Common myeloid progenitor, CD34-positive (primary cell): ENCODE data around the gene DHRSX.
"Not testable (repeated sequence)": the region's sequence is repeated elsewhere in the genome, so short reads cannot be mapped to it uniquely, and the experiment has no call there.

Experiments
- CTCF ChIA-PET: fragments of 350-600 bp; sonication (Branson Sonifier 250); formaldehyde crosslinking; loops from one replicate; lab custom pipeline; 2021; ENCODE audit warnings: antibody characterized with exemption; lab: Charles Lee
- POLR2A ChIA-PET: fragments of 350-600 bp; sonication (Branson Sonifier 250); formaldehyde crosslinking; loops from one replicate; lab custom pipeline; 2021; ENCODE audit warnings: antibody characterized with exemption; lab: Charles Lee
- DNase-seq, 3 donors: peaks; one replicate each; pipeline versions ENCODE4 v3.0.0 to v3.0.0-alpha.2; 2013
- H3K27ac ChIP-seq, 2 experiments: 1 replicate in 1 of 2; 2 replicates in 1 of 2; pipeline ENCODE4 v1.7.0; 2013; ENCODE audit warnings: inconsistent platforms in 2 of 2, low read length in 2 of 2, mild to moderate bottlenecking in 2 of 2, low read depth in 1 of 2, moderate library complexity in 1 of 2; ENCODE audit not compliant: severe bottlenecking in 2 of 2, insufficient read depth in 1 of 2, poor library complexity in 1 of 2
- H3K27me3 ChIP-seq, 5 experiments: replicated peaks in 2 of 5; 1 replicate in 3 of 5; 2 replicates in 2 of 5; pipeline versions ENCODE4 v1.6.1 to v1.7.0; 2013; ENCODE audit warnings: low read length in 4 of 5, mild to moderate bottlenecking in 2 of 5, moderate library complexity in 2 of 5, inconsistent platforms in 1 of 5; ENCODE audit not compliant: insufficient read depth in 5 of 5, control insufficient read depth in 4 of 5
- H3K36me3 ChIP-seq, 4 experiments: 1 replicate in 2 of 4; 2 replicates in 2 of 4; pipeline versions ENCODE4 v1.6.1 to v1.7.0; 2013; ENCODE audit warnings: low read length in 3 of 4, control low read depth in 1 of 4, mild to moderate bottlenecking in 1 of 4; ENCODE audit not compliant: control insufficient read depth in 4 of 4, insufficient read depth in 4 of 4
- H3K4me1 ChIP-seq, 4 experiments: 1 replicate in 3 of 4; 2 replicates in 1 of 4; pipeline versions ENCODE4 v1.6.1 to v1.7.1; 2013; ENCODE audit warnings: low read length in 3 of 4, mild to moderate bottlenecking in 3 of 4, control low read depth in 1 of 4, inconsistent platforms in 1 of 4, moderate library complexity in 1 of 4; ENCODE audit not compliant: control insufficient read depth in 4 of 4, insufficient read depth in 4 of 4; ENCODE audit errors: control extremely low read depth in 1 of 4
- H3K4me3 ChIP-seq, 7 experiments: 1 replicate in 4 of 7; 2 replicates in 3 of 7; pipeline versions ENCODE4 v1.5.1 to v1.7.0; 2013; ENCODE audit warnings: mild to moderate bottlenecking in 7 of 7, low read length in 6 of 7, moderate library complexity in 6 of 7, inconsistent platforms in 2 of 7, low read depth in 2 of 7, control low read depth in 1 of 7; ENCODE audit not compliant: insufficient read depth in 4 of 7, control insufficient read depth in 1 of 7; ENCODE audit errors: extremely low read depth in 1 of 7
- H3K9me3 ChIP-seq, 5 experiments: 1 replicate in 4 of 5; 2 replicates in 1 of 5; pipeline versions ENCODE4 v1.6.1 to v1.7.1; 2013; ENCODE audit warnings: low read length in 4 of 5, mild to moderate bottlenecking in 2 of 5, inconsistent platforms in 1 of 5, low read depth in 1 of 5, moderate library complexity in 1 of 5; ENCODE audit not compliant: control insufficient read depth in 4 of 5, insufficient read depth in 2 of 5; ENCODE audit errors: control extremely low read depth in 1 of 5
- WGBS: methylation state at CpG from one replicate; pipeline ENCODE4 v1.1.5; 2013; ENCODE audit not compliant: insufficient coverage; 5-methylcytosine and 5-hydroxymethylcytosine counted together

Gene DHRSX

DNA sequence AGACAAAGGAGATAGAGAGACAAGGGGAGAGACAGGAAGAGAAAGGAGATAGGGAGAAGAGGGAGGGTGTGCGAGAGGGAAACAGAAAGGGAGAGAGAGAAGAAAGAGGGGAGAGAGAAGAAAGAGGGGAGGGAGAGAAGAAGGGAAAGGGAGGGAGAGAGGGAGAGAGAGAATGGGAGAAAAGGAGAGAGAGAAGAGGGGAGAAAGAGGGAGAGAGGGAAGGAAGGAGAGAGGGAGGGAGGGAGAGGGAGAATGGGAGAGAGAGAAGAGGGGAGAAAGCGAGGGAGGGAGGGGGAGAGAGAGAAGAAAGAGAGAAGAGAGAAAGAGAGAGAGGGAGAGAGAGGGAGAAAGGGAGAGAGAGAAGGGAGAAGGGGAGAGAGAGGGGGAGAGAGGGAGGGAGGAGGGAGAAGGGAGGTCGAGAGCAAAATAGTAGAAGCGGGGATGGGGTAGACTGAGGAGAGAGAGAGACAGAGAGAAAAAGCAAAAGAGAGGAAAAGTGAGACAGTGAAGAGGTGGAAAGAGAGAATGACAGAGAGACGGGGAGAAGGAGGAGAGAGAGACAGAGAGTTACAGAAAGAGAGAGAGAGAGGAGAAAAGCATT lies 218.2 kb downstream of the DHRSX start:
- Histone ChIP-seq H3K4me1 (no peaks in the 10 kb centered on the region), H3K27ac (no peak overlapping the region), H3K36me3 (peaks cover 3 to 7% (median 4%) of the 10 kb centered on the region in 4 experiments), H3K9me3 (no peaks in the 10 kb centered on the region), H3K4me3 (no peak overlapping the region), H3K27me3 (no peaks in the 10 kb centered on the region)
- no peak for DNase-seq
- ChIA-PET CTCF (no interaction called here), POLR2A (no interaction called here)
- WGBS: 97% methylated on average over 5 of the region's 5 CpGs

DNA sequence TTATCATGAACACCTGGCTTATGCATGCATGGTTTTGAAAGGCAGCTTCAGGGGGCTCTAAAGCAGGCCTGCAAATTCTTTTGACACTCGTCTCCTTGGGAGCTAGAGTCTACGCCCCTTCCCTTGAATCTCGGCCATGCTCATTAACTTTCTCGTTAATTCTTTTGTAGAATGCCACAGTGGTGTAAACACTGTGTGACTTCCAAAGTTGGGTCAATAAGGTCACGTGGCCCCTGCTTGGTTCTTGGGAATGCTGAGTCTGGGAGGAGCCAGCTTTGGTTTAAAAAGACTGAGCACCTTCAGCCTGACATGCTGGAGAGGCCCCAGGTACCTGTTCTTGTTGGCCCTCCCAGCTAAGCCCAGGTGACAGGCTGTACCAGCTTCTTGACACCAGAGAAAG lies 228.4 kb downstream of the DHRSX start:
- no peaks in the 10 kb centered on the region for H3K9me3 ChIP-seq
- POLR2A ChIA-PET: no interaction called here
- 98% methylated on average over 5 of the region's 5 CpGs for WGBS
- peaks cover 0 to 4% (median 2%) of the 10 kb centered on the region in 4 experiments for H3K36me3 ChIP-seq
- DNase-seq: no peak
- H3K4me1 ChIP-seq: no peaks in the 10 kb centered on the region
- H3K4me3 ChIP-seq: no peak overlapping the region
- H3K27me3 ChIP-seq: no peaks in the 10 kb centered on the region
- CTCF ChIA-PET: no interaction called here
- H3K27ac ChIP-seq: no peak overlapping the region

DNA sequence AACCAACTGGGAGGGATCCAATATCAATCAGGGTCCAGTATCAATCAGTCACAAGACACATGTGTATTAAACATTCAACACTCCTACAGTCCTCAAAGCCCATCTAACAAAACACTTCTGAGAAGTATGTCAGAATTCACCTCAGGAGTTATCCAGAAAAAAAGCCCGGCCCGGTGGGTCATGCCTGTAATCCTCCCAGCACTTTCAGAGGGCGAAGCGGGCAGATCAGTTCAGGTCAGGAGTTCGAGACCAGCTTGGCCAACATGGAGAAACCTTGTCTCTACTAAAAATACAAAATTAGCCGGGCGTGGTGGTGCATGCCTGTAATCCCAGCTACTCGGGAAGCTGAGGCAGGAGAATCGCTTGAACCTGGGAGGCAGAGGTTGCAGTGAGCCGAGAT lies 229.2 kb downstream of the DHRSX start:
- H3K27me3 ChIP-seq, DNase-seq, CTCF ChIA-PET, H3K9me3 ChIP-seq, H3K36me3 ChIP-seq, H3K27ac ChIP-seq, H3K4me3 ChIP-seq, POLR2A ChIA-PET, H3K4me1 ChIP-seq: not testable (repeated sequence)
- 96% methylated on average over 5 of the region's 10 CpGs for WGBS

DNA sequence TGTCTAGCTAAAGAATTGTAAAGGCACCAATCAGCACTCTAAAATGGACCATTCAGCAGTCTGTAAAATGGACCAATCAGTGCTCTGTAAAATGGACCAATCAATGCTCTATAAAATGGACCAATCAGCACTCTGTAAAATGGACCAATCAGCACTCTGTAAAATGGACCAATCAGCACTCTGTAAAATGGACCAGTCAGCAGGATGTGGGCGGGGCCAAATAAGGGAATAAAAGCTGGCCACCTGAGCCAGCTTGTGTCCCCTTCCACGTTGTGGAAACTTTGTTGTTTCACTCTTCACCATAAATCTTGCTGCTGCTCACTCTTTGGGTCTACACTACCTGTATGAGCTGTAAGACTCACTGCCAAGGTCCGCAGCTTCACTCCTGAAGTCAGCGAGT lies 230.0 kb downstream of the DHRSX start:
- H3K27me3 ChIP-seq, H3K9me3 ChIP-seq, DNase-seq, POLR2A ChIA-PET, H3K4me1 ChIP-seq, CTCF ChIA-PET, H3K27ac ChIP-seq, H3K4me3 ChIP-seq: not testable (repeated sequence)
- peaks cover 0 to 10% (median 1%) of the 10 kb centered on the region in 4 experiments for H3K36me3 ChIP-seq
- WGBS: 100% methylated on average over 4 of the region's 4 CpGs

DNA sequence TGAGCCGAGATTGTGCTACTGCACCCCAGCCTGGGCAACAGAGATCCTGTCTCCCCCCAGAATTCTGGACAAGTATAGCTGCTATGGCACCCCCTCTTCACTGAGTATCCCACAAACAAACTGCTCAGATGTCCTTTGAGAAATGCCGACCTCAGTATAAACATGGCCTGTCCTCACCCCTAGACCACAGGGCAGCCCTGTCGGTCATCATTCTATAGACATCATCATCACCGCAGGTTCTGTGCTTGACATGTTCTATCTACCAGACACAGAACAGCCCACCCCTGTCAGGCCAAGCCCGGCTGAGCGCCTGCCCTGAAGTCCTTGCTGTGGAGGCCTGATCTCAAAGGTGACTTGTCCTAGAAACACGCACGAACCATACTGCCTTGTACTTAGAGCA lies 232.9 kb downstream of the DHRSX start:
- Histone ChIP-seq H3K9me3 (no peaks in the 10 kb centered on the region), H3K27ac (no peak overlapping the region), H3K4me3 (no peak overlapping the region), H3K36me3 (peaks cover 0 to 11% (median 0%) of the 10 kb centered on the region in 4 experiments), H3K4me1 (no peaks in the 10 kb centered on the region), H3K27me3 (no peaks in the 10 kb centered on the region)
- ChIA-PET CTCF (no interaction called here), POLR2A (no interaction called here)
- WGBS: 100% methylated on average over 6 of the region's 8 CpGs
- peak in 1 of 3 donors; percentile 17 for DNase-seq

DNA sequence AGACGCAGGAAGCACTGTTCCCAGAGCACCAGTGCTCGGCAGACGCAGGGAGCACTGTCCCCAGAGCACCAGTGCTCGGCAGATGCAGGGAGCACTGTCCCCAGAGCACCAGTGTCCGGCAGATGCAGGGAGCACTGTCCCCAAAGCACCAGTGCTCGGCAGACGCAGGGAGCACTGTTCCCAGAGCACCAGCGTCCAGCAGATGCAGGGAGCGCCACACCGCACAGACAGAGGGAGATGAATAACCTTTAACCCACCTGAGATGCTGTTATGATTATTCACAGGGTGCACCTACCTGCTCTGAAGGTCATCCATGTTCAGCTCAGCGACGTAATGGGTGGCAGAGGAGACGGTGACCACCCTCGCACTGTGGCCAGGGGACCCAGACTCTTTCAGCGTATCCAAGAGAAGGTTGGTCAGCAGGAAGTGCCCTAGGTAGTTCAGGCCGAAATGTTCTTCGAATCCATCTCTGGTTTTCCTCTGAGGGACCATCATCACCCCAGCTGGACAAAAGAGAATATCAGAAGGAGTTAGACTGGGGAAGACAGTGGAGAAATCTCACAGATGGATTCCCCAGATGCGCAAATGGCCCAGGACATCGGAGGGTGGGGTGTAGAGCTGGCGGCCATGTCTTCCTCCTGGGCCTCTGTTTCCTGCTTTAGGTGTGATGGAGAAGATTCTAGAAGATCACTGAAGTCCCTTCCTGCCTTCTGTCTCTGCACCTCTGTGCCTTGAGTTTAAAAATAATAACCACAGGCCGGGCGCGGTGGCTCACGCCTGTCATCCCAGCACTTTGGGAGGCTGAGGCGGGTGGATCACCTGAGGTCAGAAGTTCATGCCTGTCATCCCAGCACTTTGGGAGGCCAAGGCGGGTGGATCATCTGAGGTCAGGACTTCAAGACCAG lies 234.1 kb downstream of the DHRSX start:
- H3K4me3 ChIP-seq: no peak overlapping the region
- CTCF ChIA-PET: no interaction called here

More for the DNA sequence above, 234.1 kb downstream of the DHRSX start:
- POLR2A ChIA-PET: no interaction called here
- 96% methylated on average over 23 of the region's 26 CpGs for WGBS
- no peaks in the 10 kb centered on the region for H3K27me3 ChIP-seq
- H3K4me1 ChIP-seq: no peaks in the 10 kb centered on the region
- DNase-seq: peak in 2 of 3 donors; percentile 49 to 62
- H3K27ac ChIP-seq: no peak overlapping the region
- no peaks in the 10 kb centered on the region for H3K9me3 ChIP-seq
- H3K36me3 ChIP-seq: peaks cover 0 to 11% (median 0%) of the 10 kb centered on the region in 4 experiments
